HepG2 (cell line): ENCODE measurements around the gene ACBD6. TPM values are rescaled to one million over a fixed set of nuclear protein-coding genes. Genes with fewer than 3 reads are reported as not detected.

Experiments
- ATAC-seq: fragments of 200-7000 bp; cut with Tn5 transposase; 3 replicates; pipeline ENCODE4 v1.9.1; 2020; ENCODE audit warnings: mild to moderate bottlenecking, moderate library complexity
- BruUV-seq: library from RNA; stranded (reverse); fragments of 400-500 nt; replicated peaks from 2 replicates; lab custom pipeline; 2021; lab: Mats Ljungman, UMichigan
- CTCF ChIA-PET: fragments of 300-600 bp; formaldehyde crosslinking; extraction: SDS; loops from one replicate; lab custom pipeline; 2021; ENCODE audit warnings: low total read pairs, inconsistent platforms, low intra/inter-chr PET ratio; lab: Yijun Ruan, JAX
- POLR2A ChIA-PET: fragments of 350-600 bp; sonication (Branson Sonifier 250); formaldehyde crosslinking; loops from one replicate; lab custom pipeline; 2020; ENCODE audit warnings: antibody characterized with exemption, inconsistent platforms; lab: Yijun Ruan, JAX
- DNase-seq: peaks from one replicate; pipeline ENCODE4 v3.0.0-alpha.2; 2015; ENCODE audit warnings: low spot score
- FAIRE-seq: peaks from 3 replicates; lab custom pipeline; 2011; peaks lifted over from hg19 to GRCh38; lab: Jason Lieb, UNC
- H2AFZ ChIP-seq: one replicate; pipeline ENCODE4 v1.6.1; 2011; ENCODE audit warnings: low read length, inconsistent platforms
- H3K27ac ChIP-seq: fragments of 300-600 bp; 3 replicates; pipeline ENCODE4 v1.8.0; 2011; ENCODE audit warnings: mixed run types, mild to moderate bottlenecking, mixed read lengths, low read length, inconsistent platforms; ENCODE audit not compliant: insufficient read depth; ENCODE audit errors: extremely low read length
- H3K27me3 ChIP-seq, 2 experiments: fragments of 200-600 bp in 1 of 2; 2 replicates in 1 of 2; 3 replicates in 1 of 2; pipeline versions ENCODE4 v1.6.0 to v1.8.0; 2011; ENCODE audit warnings: low read length in 2 of 2, mild to moderate bottlenecking in 2 of 2, moderate library complexity in 2 of 2, inconsistent platforms in 1 of 2; ENCODE audit not compliant: insufficient read depth in 2 of 2, control insufficient read depth in 1 of 2
- H3K36me3 ChIP-seq, 2 experiments: fragments of 200-600 bp in 1 of 2; replicated peaks in 1 of 2; 2 replicates in 1 of 2; 3 replicates in 1 of 2; pipeline versions ENCODE4 v1.5.1 to v1.8.0; 2011; ENCODE audit warnings: low read length in 2 of 2, inconsistent platforms in 1 of 2; ENCODE audit not compliant: insufficient read depth in 2 of 2, control insufficient read depth in 1 of 2
- H3K4me1 ChIP-seq: 2 replicates; pipeline ENCODE4 v1.5.1; 2012; ENCODE audit warnings: low read length, inconsistent platforms; ENCODE audit not compliant: insufficient read depth
- H3K4me2 ChIP-seq: 2 replicates; pipeline ENCODE4 v1.6.0; 2011; ENCODE audit warnings: low read depth, low read length, inconsistent platforms
- H3K4me3 ChIP-seq, 3 experiments: fragments of 200-600 bp in 1 of 3; sonication (generic), shearing (Covaris generic) in 1 of 3; replicated peaks in 1 of 3; 2 replicates each; pipeline ENCODE4 v1.5.1; 2011 to 2016; ENCODE audit warnings: low read length in 3 of 3, inconsistent platforms in 2 of 3, low read depth in 2 of 3, mild to moderate bottlenecking in 2 of 3, control low read depth in 1 of 3, mixed read lengths in 1 of 3; ENCODE audit not compliant: insufficient read depth in 1 of 3
- H3K79me2 ChIP-seq: one replicate; pipeline ENCODE4 v1.6.1; 2011; ENCODE audit warnings: low read length, inconsistent platforms; ENCODE audit not compliant: insufficient read depth
- H3K9ac ChIP-seq: 2 replicates; pipeline ENCODE4 v1.6.0; 2011; ENCODE audit warnings: mild to moderate bottlenecking, low read depth, low read length, inconsistent platforms; ENCODE audit not compliant: insufficient read depth
- H3K9me3 ChIP-seq: 2 replicates; pipeline ENCODE4 v1.5.1; 2012; ENCODE audit warnings: mild to moderate bottlenecking, low read length
- H4K20me1 ChIP-seq: 2 replicates; pipeline ENCODE4 v1.6.0; 2011; ENCODE audit warnings: inconsistent platforms, mild to moderate bottlenecking, low read length, moderate library complexity; ENCODE audit not compliant: insufficient read depth
- FOXA3 ChIP-seq: IDR thresholded peaks from 2 replicates; pipeline ENCODE4 v1.6.1; 2016; ENCODE audit warnings: missing genetic modification reagents, missing compliant biosample characterization
- HDAC1 ChIP-seq: sonication (generic); formaldehyde crosslinking; IDR thresholded peaks from 2 replicates; pipeline ENCODE4 v1.5.1; 2020; ENCODE audit warnings: mild to moderate bottlenecking, missing genetic modification reagents
- HNRNPH1 ChIP-seq: fragments of 200-400 bp; formaldehyde crosslinking; optimal IDR thresholded peaks from 2 replicates; pipeline ENCODE3; 2017; ENCODE audit warnings: mild to moderate bottlenecking, low read depth, low read length
- MXD4 ChIP-seq: IDR thresholded peaks from 2 replicates; pipeline ENCODE4 v1.6.1; 2016; ENCODE audit warnings: mild to moderate bottlenecking, missing biosample characterization, missing genetic modification reagents
- REL ChIP-seq: sonication (generic); formaldehyde crosslinking; conservative IDR thresholded peaks from 2 replicates; pipeline ENCODE4 v1.8.0; 2022; ENCODE audit warnings: mild to moderate bottlenecking, missing genetic modification reagents, moderate library complexity
- SAP130 ChIP-seq: IDR thresholded peaks from 2 replicates; pipeline ENCODE4 v1.6.1; 2016; ENCODE audit warnings: low read depth
- SIX1 ChIP-seq: sonication (generic); formaldehyde crosslinking; IDR thresholded peaks from 2 replicates; pipeline ENCODE4 v1.4.0; 2020; ENCODE audit warnings: missing genetic modification reagents, borderline replicate concordance
- SRY ChIP-seq: sonication (generic); formaldehyde crosslinking; IDR thresholded peaks from 2 replicates; pipeline ENCODE4 v1.8.0; 2022; ENCODE audit warnings: mild to moderate bottlenecking, missing genetic modification reagents
- TAF15 ChIP-seq: fragments of 200-400 bp; formaldehyde crosslinking; IDR thresholded peaks from one replicate; pipeline ENCODE4 v1.6.1; 2018; ENCODE audit warnings: mild to moderate bottlenecking, low read depth, low read length; ENCODE audit not compliant: poor library complexity, severe bottlenecking
- ZNF230 ChIP-seq: sonication (generic); formaldehyde crosslinking; IDR thresholded peaks from 2 replicates; pipeline ENCODE4 v1.4.0; 2020; ENCODE audit warnings: mild to moderate bottlenecking, missing genetic modification reagents
- ZNF232 ChIP-seq: sonication (generic); formaldehyde crosslinking; IDR thresholded peaks from 2 replicates; pipeline ENCODE4 v1.4.0; 2020; ENCODE audit warnings: missing genetic modification reagents, borderline replicate concordance
- ZNF274 ChIP-seq: sonication (generic); formaldehyde crosslinking; IDR thresholded peaks from 2 replicates; pipeline ENCODE4 v1.5.1; 2020; ENCODE audit warnings: mild to moderate bottlenecking, missing genetic modification reagents
- WGBS: methylation state at CpG from one replicate; pipeline ENCODE4 v1.1.6; 2017; ENCODE audit warnings: low lambda C conversion rate; 5-methylcytosine and 5-hydroxymethylcytosine counted together
- in situ Hi-C: cut with HindIII; loops from 2 replicates; pipeline ENCODE4 v1.10.0; 2017; ENCODE audit warnings: low pct_unique_long_range_greater_than_20kb; ENCODE audit not compliant: extremely low pct_ligation_motif_present
- intact Hi-C: fragments of 100-400 bp; cut with micrococcal nuclease; formaldehyde crosslinking; loops from one replicate; pipeline ENCODE4 v1.10.0; 2022; ENCODE audit not compliant: unreplicated experiment
- polyA plus RNA-seq, 8 experiments: library from polyadenylated mRNA; depleted of rRNA in 3 of 8; stranded (reverse) in 7 of 8; unstranded in 1 of 8; fragments of >200 nt; fragmentation: Illumina TruSeq in 4 of 8; extraction: Trizol in 4 of 8; gene quantifications; 2 replicates each; pipeline versions ENCODE4 v1.2.1 to v1.2.3, GENCODE V29; 2011 to 2016; ENCODE audit warnings: low read depth in 4 of 8, missing spikeins in 1 of 8, mixed read lengths in 1 of 8; ENCODE audit not compliant: insufficient read depth in 1 of 8
- total RNA-seq, 5 experiments: library from RNA; depleted of rRNA; stranded (reverse); fragments of >200 nt; fragmentation: Illumina TruSeq; extraction: Trizol; gene quantifications; 2 replicates each; pipeline ENCODE4 v1.2.3, GENCODE V29; 2016; ENCODE audit warnings: low read depth in 1 of 5
- TF ChIP-seq, protein P1 (sequence below): sonication (generic); formaldehyde crosslinking; IDR thresholded peaks from 2 replicates; pipeline ENCODE4 v1.4.0; 2020; ENCODE audit warnings: missing genetic modification reagents, borderline replicate concordance

Gene ACBD6
- total and polyA plus RNA-seq, 2 of the 13 experiments (the other 11 are each of a cell fraction or from before 2014, with no cell fraction given): 33.5 to 47.2 TPM

DNA sequence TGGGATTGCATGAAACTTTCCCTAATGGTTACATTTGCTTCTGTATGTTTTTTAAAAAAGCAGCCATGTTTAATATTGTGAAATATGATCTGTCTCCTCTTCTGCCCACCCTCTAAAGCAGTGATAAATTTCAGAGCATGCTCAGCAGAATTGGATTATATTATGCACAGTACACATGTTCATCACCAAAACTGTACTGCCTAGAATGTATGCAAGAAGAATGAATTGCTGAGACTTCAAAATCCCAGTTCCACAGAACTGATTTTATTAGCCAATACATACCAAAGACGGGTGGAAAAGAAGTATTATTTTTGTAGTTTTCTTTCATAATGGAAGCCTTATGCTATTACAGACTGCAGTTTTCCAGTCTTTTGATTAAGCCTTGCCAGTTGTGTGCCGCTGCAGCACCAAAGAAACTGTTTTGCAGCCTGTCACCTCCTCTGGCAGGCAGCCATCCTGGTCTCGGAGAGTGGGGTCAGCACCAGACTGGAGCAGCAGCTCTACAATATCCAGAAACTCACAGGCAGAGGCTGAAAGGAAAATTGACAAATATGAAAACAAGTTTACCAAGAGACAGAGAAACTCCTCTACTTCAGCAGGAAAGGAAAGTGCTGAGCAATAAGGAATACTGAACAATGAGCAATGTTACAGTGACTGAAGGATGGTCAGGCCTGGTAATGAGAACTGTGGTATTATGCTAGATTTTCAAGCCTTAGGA, 214.2 kb downstream of the ACBD6 start:
- Histone ChIP-seq H4K20me1 (no peaks in the 10 kb centered on the region), H3K4me1 (peaks cover 22% of the 10 kb centered on the region), H3K9ac (no peak overlapping the region), H2AFZ (no peak overlapping the region), H3K9me3 (peaks cover 7% of the 10 kb centered on the region), H3K4me3 (no peak overlapping the region), H3K4me2 (no peak overlapping the region), H3K36me3 (peaks cover 2 to 23% of the 10 kb centered on the region in 2 experiments), H3K27me3 (no peaks in the 10 kb centered on the region), H3K79me2 (no peaks in the 10 kb centered on the region), H3K27ac (no peak overlapping the region)
- ChIA-PET POLR2A (no interaction called here), CTCF (no interaction called here)
- no peak for FAIRE-seq
- no peak for ATAC-seq
- DNase-seq: no peak
- WGBS: 88% methylated on average over 3 of the region's 3 CpGs
- TF ChIP-seq ZNF274 (CRISPR knock-in tag): no peak
- TF ChIP-seq SIX1: no peak
- no peak for TF ChIP-seq MXD4 (CRISPR knock-in tag)
- TF ChIP-seq FOXA3 (CRISPR knock-in tag): no peak
- TF ChIP-seq, protein P1, sequence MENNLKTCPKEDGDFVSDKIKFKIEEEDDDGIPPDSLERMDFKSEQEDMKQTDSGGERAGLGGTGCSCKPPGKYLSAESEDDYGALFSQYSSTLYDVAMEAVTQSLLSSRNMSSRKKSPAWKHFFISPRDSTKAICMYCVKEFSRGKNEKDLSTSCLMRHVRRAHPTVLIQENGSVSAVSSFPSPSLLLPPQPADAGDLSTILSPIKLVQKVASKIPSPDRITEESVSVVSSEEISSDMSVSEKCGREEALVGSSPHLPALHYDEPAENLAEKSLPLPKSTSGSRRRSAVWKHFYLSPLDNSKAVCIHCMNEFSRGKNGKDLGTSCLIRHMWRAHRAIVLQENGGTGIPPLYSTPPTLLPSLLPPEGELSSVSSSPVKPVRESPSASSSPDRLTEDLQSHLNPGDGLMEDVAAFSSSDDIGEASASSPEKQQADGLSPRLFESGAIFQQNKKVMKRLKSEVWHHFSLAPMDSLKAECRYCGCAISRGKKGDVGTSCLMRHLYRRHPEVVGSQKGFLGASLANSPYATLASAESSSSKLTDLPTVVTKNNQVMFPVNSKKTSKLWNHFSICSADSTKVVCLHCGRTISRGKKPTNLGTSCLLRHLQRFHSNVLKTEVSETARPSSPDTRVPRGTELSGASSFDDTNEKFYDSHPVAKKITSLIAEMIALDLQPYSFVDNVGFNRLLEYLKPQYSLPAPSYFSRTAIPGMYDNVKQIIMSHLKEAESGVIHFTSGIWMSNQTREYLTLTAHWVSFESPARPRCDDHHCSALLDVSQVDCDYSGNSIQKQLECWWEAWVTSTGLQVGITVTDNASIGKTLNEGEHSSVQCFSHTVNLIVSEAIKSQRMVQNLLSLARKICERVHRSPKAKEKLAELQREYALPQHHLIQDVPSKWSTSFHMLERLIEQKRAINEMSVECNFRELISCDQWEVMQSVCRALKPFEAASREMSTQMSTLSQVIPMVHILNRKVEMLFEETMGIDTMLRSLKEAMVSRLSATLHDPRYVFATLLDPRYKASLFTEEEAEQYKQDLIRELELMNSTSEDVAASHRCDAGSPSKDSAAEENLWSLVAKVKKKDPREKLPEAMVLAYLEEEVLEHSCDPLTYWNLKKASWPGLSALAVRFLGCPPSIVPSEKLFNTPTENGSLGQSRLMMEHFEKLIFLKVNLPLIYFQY (CRISPR knock-in tag): no peak
- TF ChIP-seq SRY (CRISPR knock-in tag): no peak
- no peak for TF ChIP-seq REL
- TF ChIP-seq ZNF232: no peak
- no peak for TF ChIP-seq HDAC1 (CRISPR knock-in tag)
- no peak for TF ChIP-seq TAF15
- TF ChIP-seq ZNF230 (CRISPR knock-in tag): no peak
- no peak for TF ChIP-seq SAP130 (CRISPR knock-in tag)
- no peak for TF ChIP-seq HNRNPH1
- intact Hi-C loops: no loop called here
- no TSS peak for BruUV-seq
- in situ Hi-C loops: no loop called here
